SK-N-SH treated with all-trans-retinoic acid at 6 μM for 48 hours (cell line): Measurements from ENCODE around the gene TIMP2.
"Not testable (repeated sequence)": the region's sequence is repeated elsewhere in the genome, so short reads cannot be mapped to it uniquely, and the experiment has no call there.

ENCODE experiments used
- ATAC-seq: fragments of 200-7000 bp; cut with Tn5 transposase; 3 replicates; pipeline ENCODE4 v1.9.1; 2020; ENCODE audit warnings: mild to moderate bottlenecking, moderate library complexity
- ARNTL ChIP-seq: fragments of 450-650 bp; formaldehyde crosslinking; IDR thresholded peaks from 2 replicates; pipeline ENCODE4 v1.5.0; 2020; ENCODE audit warnings: low read depth, mild to moderate bottlenecking, moderate library complexity, borderline replicate concordance
- BACH2 ChIP-seq: fragments of 250-450 bp; sonication (Bioruptor Pico); IDR thresholded peaks from 2 replicates; pipeline ENCODE4 v1.9.0; 2021; ENCODE audit warnings: mild to moderate bottlenecking, borderline replicate concordance
- CREB5 ChIP-seq: fragments of 250-450 bp; sonication (Bioruptor Pico); IDR thresholded peaks from 2 replicates; pipeline ENCODE4 v1.5.1; 2020; ENCODE audit warnings: low read depth, mild to moderate bottlenecking, moderate library complexity
- CSDC2 ChIP-seq: fragments of 250-450 bp; sonication (Bioruptor Pico); IDR thresholded peaks from 2 replicates; pipeline ENCODE4 v1.5.0; 2020; ENCODE audit warnings: mild to moderate bottlenecking, moderate library complexity
- GLIS3 ChIP-seq: fragments of 250-450 bp; sonication (Bioruptor Pico); IDR thresholded peaks from 2 replicates; pipeline ENCODE4 v1.5.0; 2020; ENCODE audit warnings: mild to moderate bottlenecking, moderate library complexity
- ISL1 ChIP-seq: fragments of 250-450 bp; sonication (Bioruptor Pico); IDR thresholded peaks from 2 replicates; pipeline ENCODE4 v2.1.2; 2022; ENCODE audit warnings: mild to moderate bottlenecking, moderate library complexity
- OSR1 ChIP-seq: fragments of 250-450 bp; sonication (Bioruptor Pico); IDR thresholded peaks from 2 replicates; pipeline ENCODE4 v1.8.0; 2022; ENCODE audit warnings: moderate library complexity, mild to moderate bottlenecking, inconsistent platforms
- PATZ1 ChIP-seq: fragments of 250-450 bp; sonication (Bioruptor Pico); IDR thresholded peaks from 2 replicates; pipeline ENCODE4 v1.8.0; 2020; ENCODE audit warnings: mild to moderate bottlenecking, moderate library complexity, borderline replicate concordance
- POU6F1 ChIP-seq: fragments of 250-450 bp; sonication (Bioruptor Pico); IDR thresholded peaks from 2 replicates; pipeline ENCODE4 v1.8.0; 2021; ENCODE audit warnings: low read depth, mild to moderate bottlenecking, moderate library complexity, borderline replicate concordance
- PPARA ChIP-seq: fragments of 250-450 bp; sonication (Bioruptor Pico); IDR thresholded peaks from 2 replicates; pipeline ENCODE4 v1.5.0; 2020; ENCODE audit warnings: mild to moderate bottlenecking, borderline replicate concordance
- RARB ChIP-seq: fragments of 250-450 bp; sonication (Bioruptor Pico); IDR thresholded peaks from 2 replicates; pipeline ENCODE4 v1.8.0; 2021; ENCODE audit warnings: mild to moderate bottlenecking, moderate library complexity
- SNAI2 ChIP-seq: fragments of 250-450 bp; sonication (Bioruptor Pico); IDR thresholded peaks from 2 replicates; pipeline ENCODE4 v1.5.0; 2020; ENCODE audit warnings: mild to moderate bottlenecking, moderate library complexity
- TCF4 ChIP-seq: fragments of 250-450 bp; sonication (Bioruptor Pico); IDR thresholded peaks from 2 replicates; pipeline ENCODE4 v1.8.0; 2021; ENCODE audit warnings: mild to moderate bottlenecking, moderate library complexity, borderline replicate concordance
- TOX ChIP-seq: fragments of 250-450 bp; sonication (Bioruptor Pico); IDR thresholded peaks from 2 replicates; pipeline ENCODE4 v1.8.0; 2021; ENCODE audit warnings: mild to moderate bottlenecking, moderate library complexity, borderline replicate concordance
- ZC3H10 ChIP-seq: fragments of 250-450 bp; sonication (Bioruptor Pico); IDR thresholded peaks from 2 replicates; pipeline ENCODE4 v1.5.1; 2021; ENCODE audit warnings: mild to moderate bottlenecking, moderate library complexity
- ZFP3 ChIP-seq: fragments of 250-450 bp; sonication (Bioruptor Pico); IDR thresholded peaks from 2 replicates; pipeline ENCODE4 v1.5.0; 2020; ENCODE audit warnings: mild to moderate bottlenecking, moderate library complexity
- ZNF565 ChIP-seq: fragments of 450-650 bp; formaldehyde crosslinking; conservative IDR thresholded peaks from 2 replicates; pipeline ENCODE4 v1.5.0; 2020; ENCODE audit warnings: low read depth, mild to moderate bottlenecking, moderate library complexity
- ZNF70 ChIP-seq: fragments of 450-650 bp; formaldehyde crosslinking; IDR thresholded peaks from 2 replicates; pipeline ENCODE4 v1.5.0; 2020; ENCODE audit warnings: mild to moderate bottlenecking, moderate library complexity
- ZNF8 ChIP-seq: fragments of 450-650 bp; formaldehyde crosslinking; IDR thresholded peaks from 2 replicates; pipeline ENCODE4 v1.5.0; 2020; ENCODE audit warnings: mild to moderate bottlenecking, moderate library complexity
- TF ChIP-seq, protein P1 (sequence below): fragments of 250-450 bp; sonication (Bioruptor Pico); IDR thresholded peaks from 2 replicates; pipeline ENCODE4 v1.5.1; 2021; ENCODE audit warnings: mild to moderate bottlenecking, moderate library complexity

Gene TIMP2

GRCh38 chr17:78878261-78878660, 46.9 kb downstream of the TIMP2 start:
- no peak for TF ChIP-seq PATZ1 (CRISPR knock-in tag)
- TF ChIP-seq TCF4 (CRISPR knock-in tag), result no peak
- no peak for TF ChIP-seq ZC3H10 (CRISPR knock-in tag)
- TF ChIP-seq OSR1 (CRISPR knock-in tag), result no peak
- no peak for TF ChIP-seq ZFP3 (CRISPR knock-in tag)
- no peak for TF ChIP-seq RARB (CRISPR knock-in tag)
- TF ChIP-seq, protein P1, sequence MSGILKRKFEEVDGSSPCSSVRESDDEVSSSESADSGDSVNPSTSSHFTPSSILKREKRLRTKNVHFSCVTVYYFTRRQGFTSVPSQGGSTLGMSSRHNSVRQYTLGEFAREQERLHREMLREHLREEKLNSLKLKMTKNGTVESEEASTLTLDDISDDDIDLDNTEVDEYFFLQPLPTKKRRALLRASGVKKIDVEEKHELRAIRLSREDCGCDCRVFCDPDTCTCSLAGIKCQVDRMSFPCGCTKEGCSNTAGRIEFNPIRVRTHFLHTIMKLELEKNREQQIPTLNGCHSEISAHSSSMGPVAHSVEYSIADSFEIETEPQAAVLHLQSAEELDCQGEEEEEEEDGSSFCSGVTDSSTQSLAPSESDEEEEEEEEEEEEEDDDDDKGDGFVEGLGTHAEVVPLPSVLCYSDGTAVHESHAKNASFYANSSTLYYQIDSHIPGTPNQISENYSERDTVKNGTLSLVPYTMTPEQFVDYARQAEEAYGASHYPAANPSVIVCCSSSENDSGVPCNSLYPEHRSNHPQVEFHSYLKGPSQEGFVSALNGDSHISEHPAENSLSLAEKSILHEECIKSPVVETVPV (CRISPR knock-in tag), result no peak
- no peak for ATAC-seq

DNA sequence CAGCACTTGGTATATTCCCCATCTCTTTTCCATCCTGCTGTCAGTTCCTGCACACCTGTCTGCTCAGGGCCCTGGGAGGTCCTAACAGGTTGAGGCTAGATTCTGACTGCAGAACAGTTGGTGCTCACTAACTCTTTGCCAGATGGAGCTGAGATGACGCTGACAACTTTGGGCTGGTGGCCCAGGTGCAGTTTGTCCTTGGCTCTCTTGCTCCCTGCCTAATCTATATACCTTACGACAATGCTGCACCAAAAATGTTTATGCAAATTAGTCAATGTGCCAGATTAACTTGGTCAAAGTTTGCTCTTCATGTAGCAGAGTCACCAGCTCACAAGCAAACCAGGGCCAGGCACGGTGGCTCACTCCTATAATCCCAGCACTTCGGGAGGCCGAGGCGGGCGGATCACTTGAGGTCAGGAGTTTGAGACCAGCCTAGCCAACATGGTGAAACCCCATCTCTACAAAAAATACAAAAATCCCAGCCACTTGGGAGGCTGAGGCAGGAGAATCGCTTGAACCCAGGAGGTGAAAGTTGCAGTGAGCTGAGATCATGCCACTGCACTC, 48.2 kb downstream of the TIMP2 start:
- not testable (repeated sequence) for ATAC-seq

DNA sequence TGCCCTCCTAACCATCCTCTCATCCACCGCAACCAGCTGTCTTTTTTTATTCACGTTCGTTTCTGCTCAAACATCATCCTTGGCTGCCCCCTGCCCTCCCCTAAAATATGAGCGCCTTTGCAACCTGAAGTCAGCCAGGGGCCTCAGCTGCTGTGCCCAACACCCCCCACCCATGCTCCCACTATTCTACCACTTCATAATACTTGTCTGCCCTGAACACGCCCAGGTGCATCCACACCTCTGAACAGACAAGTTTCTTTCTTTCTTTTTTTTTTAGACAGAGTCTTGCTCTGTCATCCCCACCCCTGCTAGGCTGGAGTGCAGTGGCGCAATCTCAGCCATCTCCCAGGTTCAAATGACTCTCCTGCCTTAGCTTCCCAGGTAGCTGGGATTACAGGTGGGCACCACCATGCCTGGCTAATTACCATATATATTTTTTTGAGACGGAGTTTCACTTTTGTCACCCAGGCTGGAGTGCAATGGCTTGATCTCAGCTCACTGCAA, 49.0 kb downstream of the TIMP2 start:
- TF ChIP-seq TOX (CRISPR knock-in tag), result no peak
- TF ChIP-seq ZNF8 (CRISPR knock-in tag), result no peak
- TF ChIP-seq ISL1, result 0 out of 2 replicates have a peak, but pooled peaks have one; percentile 10
- TF ChIP-seq CREB5, result no peak
- TF ChIP-seq BACH2 (CRISPR knock-in tag), result no peak
- no peak for TF ChIP-seq SNAI2 (CRISPR knock-in tag)
- TF ChIP-seq, all 23 proteins: peak for 1
- ATAC-seq, result no peak

DNA sequence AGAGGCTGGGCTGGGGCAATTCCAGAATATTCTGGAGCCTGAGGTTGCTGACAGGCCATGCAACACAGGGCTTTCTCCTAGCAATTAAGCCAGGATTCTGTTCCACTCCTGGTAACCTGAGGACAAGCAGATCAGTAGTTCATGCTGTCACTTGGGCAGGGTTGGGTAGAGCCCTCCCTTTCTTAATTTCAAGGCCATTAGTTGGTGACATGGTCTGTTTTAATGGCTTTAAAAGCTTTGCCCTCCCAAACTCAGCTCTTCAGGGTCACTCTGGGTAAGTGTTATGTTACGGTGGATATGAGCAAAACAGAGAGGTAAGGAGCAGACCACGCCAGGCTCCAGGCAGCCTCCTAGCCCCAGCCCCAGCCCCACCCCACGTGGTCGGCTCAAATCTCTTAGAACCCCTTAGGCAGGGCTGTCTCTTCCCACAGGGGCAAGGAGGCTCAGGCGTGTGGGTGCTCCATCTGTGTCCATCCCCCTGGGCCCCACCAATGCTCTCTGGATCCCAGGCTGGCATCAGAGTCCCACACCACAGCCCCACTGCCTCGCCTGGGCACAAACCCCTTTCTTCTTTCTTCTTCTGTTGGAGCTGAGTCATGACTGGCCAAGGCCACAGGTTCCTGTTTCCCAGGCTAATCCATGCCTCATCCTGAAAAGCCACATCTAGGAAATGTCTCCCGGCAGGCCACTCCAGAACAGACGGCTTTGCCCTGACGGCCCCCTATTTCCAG, 49.7 kb downstream of the TIMP2 start:
- TF ChIP-seq POU6F1 (no peak), ZNF565 (CRISPR knock-in tag) (0 out of 2 replicates have a peak, but pooled peaks have one; percentile 44), CSDC2 (CRISPR knock-in tag) (no peak), ZNF8 (CRISPR knock-in tag) (no peak), ZFP3 (CRISPR knock-in tag) (peak; percentile 78; the same call in 1 of the 2 replicates), CREB5 (no peak), PPARA (CRISPR knock-in tag) (no peak), ISL1 (no peak), ZNF70 (CRISPR knock-in tag) (no peak), ARNTL (CRISPR knock-in tag) (no peak), PATZ1 (CRISPR knock-in tag) (peak; percentile 11; the same call in 1 of the 2 replicates), GLIS3 (CRISPR knock-in tag) (no peak)
- TF ChIP-seq, all 23 proteins: peak for 3

More for the DNA sequence above, 49.7 kb downstream of the TIMP2 start:
- ATAC-seq, result peak; percentile 65
